GM20000 (cell line): Measurements from ENCODE around the gene C1orf116.

ENCODE experiments used
- DNase-seq: peaks from one replicate; pipeline ENCODE4 v3.0.0; 2012; ENCODE audit warnings: low spot score
- TF ChIP-seq, protein P1 (sequence below): IDR thresholded peaks from 2 replicates; pipeline ENCODE4 v1.5.1; 2012; ENCODE audit warnings: mild to moderate bottlenecking, control low read depth; ENCODE audit errors: extremely low read depth, missing control alignments

Gene C1orf116

DNA sequence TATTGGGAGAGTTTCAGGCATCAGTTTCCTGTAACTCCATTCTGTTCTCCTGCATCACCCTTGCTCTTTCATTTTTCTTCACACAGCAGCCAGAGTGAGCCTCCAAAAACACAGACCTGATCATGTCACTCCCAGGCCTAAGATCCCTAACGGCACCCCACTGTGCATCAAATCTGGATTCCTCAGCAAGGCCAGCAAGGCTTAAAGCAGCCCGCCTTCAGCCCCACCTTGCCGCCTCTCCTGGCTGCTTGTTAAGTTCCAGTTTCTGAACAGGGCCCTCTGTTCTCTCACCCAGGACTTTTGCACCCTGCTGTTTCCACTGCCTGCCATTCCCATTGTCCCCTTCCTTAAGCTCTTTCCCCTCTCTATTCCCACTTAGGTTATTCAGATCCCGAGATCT, 29.3 kb downstream of the C1orf116 start:
- no peak for DNase-seq
- TF ChIP-seq, protein P1, sequence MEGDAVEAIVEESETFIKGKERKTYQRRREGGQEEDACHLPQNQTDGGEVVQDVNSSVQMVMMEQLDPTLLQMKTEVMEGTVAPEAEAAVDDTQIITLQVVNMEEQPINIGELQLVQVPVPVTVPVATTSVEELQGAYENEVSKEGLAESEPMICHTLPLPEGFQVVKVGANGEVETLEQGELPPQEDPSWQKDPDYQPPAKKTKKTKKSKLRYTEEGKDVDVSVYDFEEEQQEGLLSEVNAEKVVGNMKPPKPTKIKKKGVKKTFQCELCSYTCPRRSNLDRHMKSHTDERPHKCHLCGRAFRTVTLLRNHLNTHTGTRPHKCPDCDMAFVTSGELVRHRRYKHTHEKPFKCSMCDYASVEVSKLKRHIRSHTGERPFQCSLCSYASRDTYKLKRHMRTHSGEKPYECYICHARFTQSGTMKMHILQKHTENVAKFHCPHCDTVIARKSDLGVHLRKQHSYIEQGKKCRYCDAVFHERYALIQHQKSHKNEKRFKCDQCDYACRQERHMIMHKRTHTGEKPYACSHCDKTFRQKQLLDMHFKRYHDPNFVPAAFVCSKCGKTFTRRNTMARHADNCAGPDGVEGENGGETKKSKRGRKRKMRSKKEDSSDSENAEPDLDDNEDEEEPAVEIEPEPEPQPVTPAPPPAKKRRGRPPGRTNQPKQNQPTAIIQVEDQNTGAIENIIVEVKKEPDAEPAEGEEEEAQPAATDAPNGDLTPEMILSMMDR = no peak

DNA sequence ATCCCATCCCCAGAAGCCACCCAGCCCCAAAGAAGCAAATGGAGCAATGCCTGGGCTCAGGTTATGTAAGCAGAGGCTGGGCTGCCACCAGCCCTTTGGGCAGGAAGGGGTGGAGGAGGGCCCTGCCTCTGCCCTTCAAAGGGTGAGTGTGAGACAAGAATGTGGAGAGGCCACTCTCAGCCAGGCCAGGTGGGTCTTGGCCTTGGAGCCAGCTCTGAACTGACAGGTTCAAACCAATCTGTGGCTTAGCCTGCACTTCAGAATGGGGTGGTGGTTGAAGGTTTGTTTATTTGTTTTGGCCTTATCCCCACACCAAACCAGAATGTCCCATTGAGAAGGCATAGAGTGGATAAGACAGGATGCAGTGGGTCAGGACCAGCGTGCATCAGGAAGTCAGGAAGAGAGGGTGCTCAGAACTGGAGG, 29.8 kb downstream of the C1orf116 start:
- TF ChIP-seq, protein P1 = no peak
- no peak for DNase-seq

DNA sequence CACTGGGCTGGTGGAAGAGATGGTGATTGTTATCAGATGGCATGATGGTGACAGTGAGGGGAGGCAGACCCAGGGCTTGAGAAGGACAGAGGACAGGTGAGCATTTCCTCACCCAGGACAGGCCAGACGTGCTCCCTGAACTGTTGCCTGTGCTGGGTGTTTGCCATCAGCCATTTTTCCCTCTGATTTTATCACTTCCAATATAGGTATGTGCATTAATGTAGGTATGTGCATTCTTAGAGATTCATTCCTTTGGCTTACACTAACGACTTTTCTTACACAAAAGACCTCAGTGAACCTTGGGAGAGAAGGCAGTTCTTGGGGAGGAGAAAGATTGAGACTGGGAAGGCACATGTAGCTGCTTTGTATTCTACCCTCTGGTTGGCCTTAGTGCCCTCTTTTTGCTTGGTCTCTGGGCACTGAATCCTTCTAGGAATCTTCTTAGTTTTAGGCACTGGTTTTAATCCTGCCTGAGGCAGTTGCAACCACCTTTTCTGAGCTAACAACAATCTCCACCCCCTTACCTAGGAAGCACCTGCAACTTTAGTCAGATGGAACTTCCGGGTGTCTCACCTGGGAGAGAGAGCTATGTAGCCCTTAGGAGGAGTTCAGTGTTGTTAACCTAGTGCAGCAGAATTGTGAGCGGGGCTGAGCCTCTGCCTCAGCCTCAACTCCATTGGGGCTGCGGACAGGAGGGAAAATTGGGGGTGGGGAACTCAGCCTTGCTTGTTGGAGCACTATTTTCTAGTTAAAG, 30.9 kb downstream of the C1orf116 start:
- TF ChIP-seq, protein P1 = no peak
- DNase-seq = no peak

DNA sequence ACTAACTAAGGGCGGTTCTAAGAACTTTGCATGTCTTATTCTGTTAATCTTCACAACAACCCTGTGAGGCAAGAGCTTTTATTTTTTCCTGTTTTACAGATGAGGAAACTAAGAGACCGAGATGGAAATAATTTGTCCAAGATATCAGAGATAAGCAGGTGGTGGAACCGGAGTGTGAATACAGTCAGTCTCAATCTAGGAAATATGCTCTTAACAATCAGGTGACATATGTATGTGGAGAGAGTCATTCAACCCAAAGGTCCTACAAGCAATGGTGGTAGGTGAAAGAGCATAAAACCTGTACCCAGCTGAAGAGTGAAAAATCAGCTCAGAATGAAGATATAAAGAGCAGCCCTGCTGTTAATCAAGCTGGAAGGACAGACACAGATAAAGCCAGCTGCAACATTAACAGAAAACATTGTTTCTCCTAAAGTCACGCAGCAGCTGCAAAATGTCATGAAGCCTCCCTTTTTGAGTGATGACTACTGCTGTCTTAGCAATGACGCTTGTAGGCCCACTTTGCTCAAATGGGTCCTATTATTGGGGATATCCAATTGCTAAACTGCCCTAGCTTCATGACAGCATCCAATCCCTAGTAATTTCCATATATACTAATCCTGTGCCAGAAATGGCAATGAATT, 31.8 kb downstream of the C1orf116 start:
- no peak for DNase-seq

DNA sequence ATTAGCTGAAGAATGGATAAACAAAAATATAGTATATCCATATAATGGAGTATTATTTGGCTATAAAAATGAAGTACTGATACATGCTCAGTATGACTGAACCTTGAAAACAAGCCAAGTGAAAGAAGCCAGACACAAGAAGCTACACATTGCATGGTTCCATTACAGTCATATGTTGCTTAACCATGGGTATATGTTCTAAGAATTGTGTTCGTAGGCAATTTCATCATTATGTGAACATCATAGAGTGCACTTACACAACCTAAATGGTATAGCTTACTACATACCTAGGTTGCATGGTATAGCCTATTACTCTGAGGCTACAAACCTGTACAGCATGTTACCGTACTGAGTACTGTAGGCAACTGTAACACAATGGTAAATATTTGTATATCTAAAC, 33.7 kb downstream of the C1orf116 start:
- DNase-seq = no peak
- TF ChIP-seq, protein P1 = no peak

More for the DNA sequence above, 31.8 kb downstream of the C1orf116 start:
- TF ChIP-seq, protein P1 = no peak

DNA sequence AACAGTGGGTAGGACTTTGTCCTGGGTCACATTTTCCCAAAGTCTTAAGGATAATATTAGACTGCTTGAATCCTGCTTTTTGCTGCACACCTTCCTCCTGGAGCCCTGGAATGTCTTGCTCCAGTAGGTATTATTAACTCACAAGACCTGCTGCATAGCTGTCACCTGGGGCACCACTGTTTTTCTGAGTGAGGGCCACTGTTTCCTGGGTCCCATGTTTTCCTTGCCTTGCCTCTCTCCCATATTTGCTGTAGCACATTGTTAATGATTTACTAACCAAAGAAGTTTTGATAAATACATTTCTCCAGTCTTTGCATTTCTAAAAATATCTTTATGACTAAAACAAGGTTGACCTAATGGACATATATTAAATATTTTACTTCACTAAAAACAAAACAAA, 39.8 kb downstream of the C1orf116 start:
- no peak for DNase-seq

DNA sequence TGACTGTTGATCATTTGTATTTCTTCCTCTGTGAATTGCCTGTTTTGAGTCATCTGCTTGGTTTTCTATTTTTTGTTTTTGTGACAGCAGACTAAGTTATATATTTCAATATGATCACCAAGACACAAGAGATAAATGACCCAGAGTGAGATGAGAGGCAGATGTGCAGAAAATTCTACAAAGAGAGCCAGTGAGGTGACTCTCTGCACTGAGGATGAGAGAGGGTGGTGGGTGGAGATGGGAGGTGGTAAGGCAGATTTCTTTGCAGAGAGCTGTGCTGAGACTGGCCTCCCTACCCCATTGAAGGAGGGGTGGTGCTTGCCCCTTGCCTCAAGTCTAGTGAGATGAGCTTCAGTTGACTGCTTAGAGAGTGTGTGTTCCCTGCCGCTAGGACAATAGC, 44.7 kb downstream of the C1orf116 start:
- TF ChIP-seq, protein P1 = no peak
- no peak for DNase-seq

More for the DNA sequence above, 39.8 kb downstream of the C1orf116 start:
- TF ChIP-seq, protein P1 = no peak
